IMR-90 (cell line): ENCODE results near the gene VEPH1. TPM values are rescaled to one million over a fixed set of nuclear protein-coding genes. Genes with fewer than 3 reads are reported as not detected.

ENCODE experiments used
- ATAC-seq: fragments of 200-7000 bp; cut with Tn5 transposase; 2 replicates; pipeline ENCODE4 v1.9.1; 2020; ENCODE audit warnings: low read depth, mild to moderate bottlenecking, moderate library complexity
- BruUV-seq: library from RNA; stranded (reverse); fragments of 400-500 nt; replicated peaks from 2 replicates; lab custom pipeline; 2021; lab: Mats Ljungman, UMichigan
- CTCF ChIA-PET: fragments of 300-600 bp; formaldehyde crosslinking; extraction: SDS; loops from one replicate; lab custom pipeline; 2021; ENCODE audit warnings: antibody characterized with exemption; lab: Yijun Ruan, JAX
- POLR2A ChIA-PET: fragments of 300-600 bp; sonication (Branson Sonifier 250); formaldehyde crosslinking; loops from one replicate; lab custom pipeline; 2022; ENCODE audit warnings: antibody characterized with exemption; ENCODE audit not compliant: unreplicated experiment; lab: Charles Lee
- DNase-seq: peaks from one replicate; pipeline ENCODE4 v3.0.0; 2013
- H2AFZ ChIP-seq: replicated peaks from 2 replicates; pipeline ENCODE3; 2013; ENCODE audit warnings: low read length, mild to moderate bottlenecking; ENCODE audit not compliant: poor library complexity
- H2AK5ac ChIP-seq: 2 replicates; pipeline ENCODE4 v1.6.1; 2013; ENCODE audit warnings: low read depth, low read length, inconsistent platforms
- H2AK9ac ChIP-seq: replicated peaks from 2 replicates; pipeline ENCODE3; 2013; ENCODE audit warnings: mild to moderate bottlenecking, low read depth, low read length, moderate library complexity; ENCODE audit not compliant: poor library complexity
- H2BK120ac ChIP-seq: 2 replicates; pipeline ENCODE4 v1.6.1; 2013; ENCODE audit warnings: low read depth, low read length, inconsistent platforms
- H2BK15ac ChIP-seq: 3 replicates; pipeline ENCODE4 v1.6.1; 2013; ENCODE audit warnings: low read depth, low read length, inconsistent platforms
- H2BK20ac ChIP-seq: 2 replicates; pipeline ENCODE4 v1.6.1; 2013; ENCODE audit warnings: low read depth, mild to moderate bottlenecking, inconsistent platforms, low read length, moderate library complexity
- H2BK5ac ChIP-seq: 2 replicates; pipeline ENCODE4 v1.6.1; 2013; ENCODE audit warnings: mild to moderate bottlenecking, low read depth, low read length, inconsistent platforms; ENCODE audit not compliant: poor library complexity, severe bottlenecking
- H3K14ac ChIP-seq: replicated peaks from 2 replicates; pipeline ENCODE4 v1.6.1; 2013; ENCODE audit warnings: low read depth, low read length, inconsistent platforms
- H3K18ac ChIP-seq: 2 replicates; pipeline ENCODE4 v1.6.1; 2013; ENCODE audit warnings: low read depth, low read length, control low read depth
- H3K23ac ChIP-seq: 2 replicates; pipeline ENCODE4 v1.6.1; 2013; ENCODE audit warnings: low read depth, low read length, inconsistent platforms
- H3K27ac ChIP-seq: 2 replicates; pipeline ENCODE4 v1.5.1; 2013; ENCODE audit warnings: mild to moderate bottlenecking, control low read depth, low read length; ENCODE audit not compliant: insufficient read depth
- H3K27me3 ChIP-seq: 2 replicates; pipeline ENCODE4 v1.6.1; 2013; ENCODE audit warnings: low read length; ENCODE audit not compliant: control insufficient read depth, insufficient read depth
- H3K36me3 ChIP-seq: 2 replicates; pipeline ENCODE4 v1.6.1; 2013; ENCODE audit warnings: low read length, mixed read lengths; ENCODE audit not compliant: control insufficient read depth, insufficient read depth
- H3K4ac ChIP-seq: 2 replicates; pipeline ENCODE4 v1.6.1; 2013; ENCODE audit warnings: low read depth, low read length, inconsistent platforms
- H3K4me1 ChIP-seq: 2 replicates; pipeline ENCODE4 v1.6.1; 2013; ENCODE audit warnings: low read length, mixed read lengths; ENCODE audit not compliant: control insufficient read depth, insufficient read depth
- H3K4me2 ChIP-seq: 2 replicates; pipeline ENCODE4 v1.6.1; 2013; ENCODE audit warnings: low read depth, mild to moderate bottlenecking, control low read depth, low read length, moderate library complexity
- H3K4me3 ChIP-seq: 2 replicates; pipeline ENCODE4 v1.5.1; 2013; ENCODE audit warnings: low read depth, mild to moderate bottlenecking, control low read depth, low read length, moderate library complexity; ENCODE audit not compliant: insufficient read depth
- H3K56ac ChIP-seq: 2 replicates; pipeline ENCODE4 v1.6.1; 2013; ENCODE audit warnings: low read length, inconsistent platforms; ENCODE audit not compliant: insufficient read depth; ENCODE audit errors: extremely low read depth
- H3K79me1 ChIP-seq, 2 experiments: 2 replicates each; pipeline ENCODE4 v1.6.1; 2013; ENCODE audit warnings: low read length in 2 of 2, inconsistent platforms in 1 of 2, low read depth in 1 of 2
- H3K9ac ChIP-seq: 2 replicates; pipeline ENCODE4 v1.6.1; 2013; ENCODE audit warnings: low read depth, low read length, control low read depth
- H3K9me1 ChIP-seq: 2 replicates; pipeline ENCODE4 v1.6.1; 2013; ENCODE audit warnings: low read length, inconsistent platforms; ENCODE audit not compliant: insufficient read depth
- H3K9me3 ChIP-seq: 2 replicates; pipeline ENCODE4 v1.6.1; 2013; ENCODE audit warnings: low read length; ENCODE audit not compliant: control insufficient read depth, insufficient read depth
- H4K20me1 ChIP-seq: 2 replicates; pipeline ENCODE4 v1.6.1; 2013; ENCODE audit warnings: low read length, inconsistent platforms; ENCODE audit not compliant: insufficient read depth
- H4K5ac ChIP-seq: 2 replicates; pipeline ENCODE4 v1.6.1; 2013; ENCODE audit warnings: mild to moderate bottlenecking, low read depth, low read length, control low read depth
- H4K8ac ChIP-seq, 2 experiments: 2 replicates each; pipeline ENCODE4 v1.6.1; 2013; ENCODE audit warnings: low read depth in 2 of 2, low read length in 2 of 2, control low read depth in 1 of 2, inconsistent platforms in 1 of 2
- H4K91ac ChIP-seq: 2 replicates; pipeline ENCODE4 v1.6.1; 2013; ENCODE audit warnings: low read depth, low read length, inconsistent platforms; ENCODE audit not compliant: insufficient read depth
- BHLHE40 ChIP-seq: fragments of 150-350 bp; IDR thresholded peaks from 2 replicates; pipeline ENCODE4 v1.6.1; 2016; ENCODE audit warnings: mild to moderate bottlenecking, low read depth, low read length
- CEBPB ChIP-seq: IDR thresholded peaks from 2 replicates; pipeline ENCODE4 v1.6.1; 2012; ENCODE audit warnings: low read depth, low read length, improper control_type of control experiment
- NFE2L2 ChIP-seq: fragments of 150-350 bp; IDR thresholded peaks from 2 replicates; pipeline ENCODE4 v1.6.1; 2016; ENCODE audit warnings: low read depth, mild to moderate bottlenecking, low read length
- WGBS, 2 experiments: methylation state at CpG; one replicate each; pipeline versions ENCODE4 v1.1.5 to v1.1.7; 2013; ENCODE audit warnings: missing lambda C conversion rate in 2 of 2; ENCODE audit not compliant: insufficient read length in 1 of 2; ENCODE audit errors: extremely low coverage in 2 of 2; 5-methylcytosine and 5-hydroxymethylcytosine counted together
- dilution Hi-C: fragments of 300-500 bp; cut with HindIII; formaldehyde crosslinking; loops from one replicate; pipeline ENCODE4 v1.14.3; 2018; ENCODE audit warnings: low sequenced_read_pairs; ENCODE audit not compliant: unreplicated experiment
- in situ Hi-C: fragments of 300-500 bp; cut with MboI; formaldehyde crosslinking; loops from 3 replicates; pipeline ENCODE4 v1.14.3; 2019; ENCODE audit warnings: low sequenced_read_pairs, inconsistent platforms, mixed read lengths
- intact Hi-C: fragments of 100-400 bp; cut with micrococcal nuclease; formaldehyde crosslinking; loops from 2 replicates; pipeline ENCODE4 v1.10.0; 2022
- polyA plus RNA-seq, 3 experiments: library from polyadenylated mRNA; depleted of rRNA; stranded (reverse); fragments of >200 nt; gene quantifications; 2 replicates each; pipeline ENCODE4 v1.2.3, GENCODE V29; 2012; ENCODE audit warnings: low replicate concordance in 1 of 3
- total RNA-seq: library from RNA; depleted of rRNA; stranded (reverse); fragments of >200 nt; gene quantifications from 2 replicates; pipeline ENCODE4 v1.2.3, GENCODE V29; 2012

Gene VEPH1
- total and polyA plus RNA-seq, 2 of the 4 experiments (the other 2 are of a cell fraction): 30.5 to 130 TPM

DNA sequence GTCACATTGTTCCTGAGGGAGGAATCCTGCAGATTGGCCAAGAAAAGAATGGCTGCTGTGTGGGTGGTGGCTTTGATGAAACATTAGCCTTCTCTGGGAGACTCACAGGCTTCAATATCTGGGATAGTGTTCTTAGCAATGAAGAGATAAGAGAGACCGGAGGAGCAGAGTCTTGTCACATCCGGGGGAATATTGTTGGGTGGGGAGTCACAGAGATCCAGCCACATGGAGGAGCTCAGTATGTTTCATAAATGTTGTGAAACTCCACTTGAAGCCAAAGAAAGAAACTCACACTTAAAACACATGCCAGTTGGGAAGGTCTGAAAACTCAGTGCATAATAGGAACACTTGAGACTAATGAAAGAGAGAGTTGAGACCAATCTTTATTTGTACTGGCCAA is 60.5 kb downstream of the VEPH1 start:
- no peak; the same call in 1 of the 2 replicates for ATAC-seq

More for the DNA sequence above, 60.5 kb downstream of the VEPH1 start:
- Histone ChIP-seq H3K4me1 (peaks cover 13% of the 10 kb centered on the region), H3K4me2 (0 out of 2 replicates have a peak overlapping the region, but pooled peaks have one; percentile 8), H3K36me3 (peaks cover 5% of the 10 kb centered on the region), H4K5ac (peak overlapping the region; percentile 14; the same call in 1 of the 2 replicates), H3K18ac (peak overlapping the region; percentile 20), H3K27ac (peak overlapping the region; percentile 7; the same call in 1 of the 2 replicates), H2BK5ac (no peak overlapping the region), H3K9ac (no peak overlapping the region), H2BK120ac (no peak overlapping the region), H2AK9ac (no peak overlapping the region), H3K23ac (no peak overlapping the region), H3K4ac (no peak overlapping the region), H2BK20ac (no peak overlapping the region), H3K56ac (no peak overlapping the region), H4K20me1 (no peaks in the 10 kb centered on the region), H2AFZ (no peak overlapping the region), H2BK15ac (no peak overlapping the region), H4K8ac (no peak overlapping the region; a peak in 1 of 4 replicates), H3K27me3 (no peaks in the 10 kb centered on the region), H2AK5ac (no peak overlapping the region), H3K9me1 (no peaks in the 10 kb centered on the region), H3K4me3 (no peak overlapping the region), H4K91ac (no peak overlapping the region), H3K9me3 (no peaks in the 10 kb centered on the region), H3K79me1 (peaks cover 0 to 25% of the 10 kb centered on the region in 2 experiments; a peak in 2 of 4 replicates), H3K14ac (no peak overlapping the region; the same call in 1 of the 2 replicates)
- POLR2A ChIA-PET: no interaction called here
- DNase-seq: peak; percentile 47
- in situ Hi-C loops: no loop called here
- CTCF ChIA-PET: interaction anchor here (1.1 to 1.4 kb wide), 2 partner anchors 50 to 240 kb away, joined by 3 to 4 read pairs; no protein-coding TSS in a partner anchor
- dilution Hi-C loops: no loop called here
- no CpG with 5 or more reads among the region's 2 CpGs for whole genome bisulfite sequencing, 2 experiments
- TF ChIP-seq NFE2L2: no peak
- TF ChIP-seq CEBPB: peak; percentile 37; the same call in 1 of the 2 replicates
- no peak for TF ChIP-seq BHLHE40
- TSS peak; percentile 90 for BruUV-seq
- intact Hi-C loops: no loop called here
